GM19238 (cell line): ENCODE measurements around the gene TEK.

Experiments used
- DNase-seq: peaks from one replicate; pipeline ENCODE4 v3.0.0; 2011; ENCODE audit warnings: low spot score; ENCODE audit not compliant: insufficient read length

TEK gene

GRCh38 chr9:27124151-27124550 is 15.1 kb downstream of the TEK start:
- DNase-seq = no peak

GRCh38 chr9:27125030-27125429 is 16.0 kb downstream of the TEK start:
- no peak for DNase-seq

GRCh38 chr9:27125936-27126335 is 16.9 kb downstream of the TEK start:
- no peak for DNase-seq

GRCh38 chr9:27126670-27127069 is 17.6 kb downstream of the TEK start:
- DNase-seq = no peak

- DNase-seq = no peak
These were observed 20.2 kb downstream of the TEK start for GRCh38 chr9:27129221-27129620.

- no peak for DNase-seq
These were observed 22.7 kb downstream of the TEK start for GRCh38 chr9:27131731-27132130.

GRCh38 chr9:27133817-27134216 is 24.8 kb downstream of the TEK start:
- no peak for DNase-seq

- DNase-seq = no peak
These were observed 33.4 kb downstream of the TEK start for GRCh38 chr9:27142299-27142930.

- no peak for DNase-seq
These were observed 36.1 kb downstream of the TEK start for GRCh38 chr9:27145143-27145542.

- no peak for DNase-seq
These were observed 40.6 kb downstream of the TEK start for GRCh38 chr9:27149651-27150050.

- no peak for DNase-seq
These were observed 41.9 kb downstream of the TEK start for GRCh38 chr9:27150746-27151406.

GRCh38 chr9:27151693-27152404 is 42.8 kb downstream of the TEK start:
- DNase-seq = no peak

GRCh38 chr9:27152405-27152718 is 43.3 kb downstream of the TEK start:
- DNase-seq = no peak

GRCh38 chr9:27154908-27155307 is 45.9 kb downstream of the TEK start:
- DNase-seq = no peak

- DNase-seq = no peak
These were observed 48.1 kb downstream of the TEK start for GRCh38 chr9:27157097-27157496.

- DNase-seq = no peak
These were observed 48.7 kb downstream of the TEK start for GRCh38 chr9:27157736-27158135.

GRCh38 chr9:27160636-27161035 is 51.6 kb downstream of the TEK start:
- no peak for DNase-seq

- no peak for DNase-seq
These were observed 53.0 kb downstream of the TEK start for GRCh38 chr9:27162045-27162444.

- no peak for DNase-seq
These were observed 56.0 kb downstream of the TEK start for GRCh38 chr9:27165068-27165467.

GRCh38 chr9:27165670-27166069 is 56.6 kb downstream of the TEK start:
- DNase-seq = no peak

GRCh38 chr9:27168496-27168895 is 59.5 kb downstream of the TEK start:
- DNase-seq = no peak

- no peak for DNase-seq
These were observed 59.9 kb downstream of the TEK start for GRCh38 chr9:27168951-27169350.

GRCh38 chr9:27176971-27177370 is 67.9 kb downstream of the TEK start:
- no peak for DNase-seq
